ENCODE results near the gene SSH2.
A peak's percentile ranks its signal among the peaks of the same experiment; 100 is the strongest.

Gene SSH2

DNA sequence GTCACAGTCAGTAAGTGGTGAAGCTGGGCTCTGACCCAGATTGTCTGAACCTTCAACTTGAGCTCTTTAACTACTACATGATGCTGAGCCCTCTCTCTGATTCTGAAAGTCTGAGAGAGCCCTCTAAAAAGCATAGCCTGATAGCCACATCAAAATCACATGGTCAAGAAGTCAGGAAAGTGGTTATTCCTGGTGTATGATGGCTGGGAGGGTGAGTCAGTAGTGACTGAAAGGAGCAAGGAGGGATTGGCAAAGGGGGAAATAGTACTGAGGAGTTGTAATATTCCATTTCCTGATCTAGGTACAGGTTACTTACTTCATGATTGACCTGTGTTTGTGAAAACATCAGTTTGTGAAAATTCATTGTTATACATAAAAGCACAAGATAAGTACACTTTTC is 89.1 kb downstream of the SSH2 start:
- DNase-seq (ENCODE audit: low read depth, low spot score), result no peak
- H3K27ac ChIP-seq, result peak overlapping the region; percentile 16

DNA sequence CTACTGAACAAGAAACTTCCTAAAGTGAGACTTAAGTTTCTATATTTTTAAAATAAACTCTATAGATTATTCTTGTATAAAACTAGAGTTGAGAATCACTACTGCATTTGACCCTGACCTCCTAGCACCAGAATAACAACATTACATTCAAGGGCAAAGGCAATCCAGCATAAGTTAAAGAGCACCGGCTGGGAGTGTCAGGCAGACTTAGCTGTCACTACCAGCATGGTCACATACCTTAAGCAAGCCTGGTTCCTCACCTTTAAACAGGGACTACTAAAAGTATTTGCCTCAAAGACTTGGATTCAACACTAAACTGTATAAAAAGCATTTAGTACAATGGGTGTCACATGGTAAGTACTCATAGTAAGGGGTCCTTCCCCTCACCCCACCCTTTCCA is 90.4 kb downstream of the SSH2 start:
- H3K27ac ChIP-seq, result no peak overlapping the region
- no peak for DNase-seq (ENCODE audit: low read depth, low spot score)

DNA sequence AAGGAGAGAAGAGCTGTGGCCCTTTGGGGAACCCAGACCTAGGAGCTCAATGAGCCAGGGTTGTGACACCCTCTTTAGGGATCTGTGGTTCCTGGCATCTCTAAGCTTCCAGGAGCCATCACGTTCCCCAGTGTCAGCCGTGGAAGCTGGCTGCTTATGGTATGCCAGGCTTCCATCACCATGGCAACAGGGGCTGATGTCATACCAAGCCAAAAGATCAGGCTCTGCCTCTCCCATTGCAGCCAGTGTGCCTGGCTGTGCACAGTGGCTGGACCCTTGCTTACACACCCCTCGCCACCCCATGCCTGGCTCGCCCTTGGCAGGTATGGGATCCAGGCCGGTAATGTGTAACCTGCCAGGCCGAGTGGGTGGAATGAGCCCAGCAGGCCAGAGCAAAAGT is 91.1 kb downstream of the SSH2 start:
- DNase-seq (ENCODE audit: low read depth, low spot score), result no peak
- H3K27ac ChIP-seq, result no peak overlapping the region

DNA sequence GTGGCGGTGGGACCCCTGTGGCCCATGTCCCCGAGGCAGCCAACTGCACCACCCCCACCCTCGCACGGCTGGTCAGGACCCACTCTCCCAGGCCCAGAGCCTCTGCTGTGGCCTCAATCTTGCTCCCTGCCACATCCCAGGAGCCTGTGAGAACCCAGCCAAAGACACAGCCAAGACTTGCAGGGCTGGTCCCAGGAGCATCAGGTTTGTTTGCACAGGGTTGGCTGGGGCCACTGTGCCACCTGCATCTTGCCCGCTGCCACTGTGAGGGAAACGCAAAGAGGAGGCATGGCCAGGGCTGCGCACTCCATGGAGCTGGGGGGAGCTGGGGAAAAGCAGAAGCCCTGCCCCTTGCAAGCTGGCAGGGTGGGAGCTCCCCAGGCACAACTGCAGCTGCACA is 92.5 kb downstream of the SSH2 start:
- no peak overlapping the region for H3K27ac ChIP-seq
- DNase-seq (ENCODE audit: low read depth, low spot score), result no peak

DNA sequence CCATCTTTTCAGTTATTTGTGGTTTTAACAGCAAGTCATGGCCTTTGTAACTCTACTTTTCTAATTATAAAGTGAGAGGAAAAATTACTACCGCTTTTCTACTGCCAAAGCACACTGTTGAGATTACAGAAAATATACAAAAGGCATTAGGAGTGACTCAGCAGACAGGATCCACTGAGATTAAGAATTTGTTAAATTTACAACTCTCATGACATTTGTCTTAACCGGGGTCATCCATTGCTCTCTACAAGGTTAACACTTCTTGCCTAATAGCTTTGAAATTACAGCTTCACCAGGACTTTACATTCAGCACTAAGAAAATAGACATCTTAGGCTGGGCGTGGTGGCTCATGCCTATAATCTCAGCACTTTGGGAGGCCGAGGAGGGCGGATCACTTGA is 93.4 kb downstream of the SSH2 start:
- no peak overlapping the region for H3K27ac ChIP-seq

DNA sequence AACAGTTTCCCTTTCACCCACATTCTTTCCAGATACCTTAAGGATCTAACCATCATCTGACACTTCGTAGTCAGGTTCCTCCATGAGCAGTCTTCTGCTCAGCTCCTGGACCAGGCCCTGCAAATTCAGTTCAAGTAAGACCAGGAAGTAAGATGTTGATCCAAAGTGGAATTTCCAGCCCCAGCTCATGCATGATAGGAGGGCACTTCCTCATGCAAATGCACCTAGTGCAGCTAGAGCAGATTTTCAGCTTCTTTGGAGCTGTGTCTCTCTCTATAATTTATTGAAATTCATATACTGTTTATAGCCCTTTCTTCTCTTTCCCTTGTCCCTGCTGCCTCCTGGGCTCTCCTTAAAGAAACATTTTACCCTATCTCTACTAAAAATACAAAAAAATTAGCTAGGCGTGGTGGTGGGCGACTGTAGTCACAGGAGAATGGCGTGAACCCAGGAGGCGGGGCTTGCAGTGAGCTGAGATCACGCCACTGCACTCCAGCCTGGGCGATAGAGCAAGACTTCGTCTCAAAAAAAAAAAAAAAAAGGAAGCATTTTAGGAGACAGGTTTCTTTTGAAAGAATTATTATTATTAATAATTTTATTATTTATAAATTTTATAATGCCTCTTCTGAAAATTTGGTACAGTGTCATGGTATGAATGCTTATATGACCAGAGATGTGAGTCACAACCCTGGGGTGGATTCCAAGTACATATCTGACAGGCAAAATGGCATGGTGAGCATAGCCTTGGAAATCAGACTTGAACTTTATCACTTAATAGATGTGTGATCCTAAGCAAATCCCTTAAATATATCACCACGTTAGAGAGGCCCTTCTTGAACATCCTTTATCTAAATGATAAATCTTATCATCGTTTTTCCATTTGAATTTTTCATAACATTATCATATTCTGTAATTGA is 94.3 kb downstream of the SSH2 start:
- no peak overlapping the region for H3K27ac ChIP-seq
- no peak for DNase-seq (ENCODE audit: low read depth, low spot score)

More for the DNA sequence above, 93.4 kb downstream of the SSH2 start:
- DNase-seq (ENCODE audit: low read depth, low spot score), result no peak

DNA sequence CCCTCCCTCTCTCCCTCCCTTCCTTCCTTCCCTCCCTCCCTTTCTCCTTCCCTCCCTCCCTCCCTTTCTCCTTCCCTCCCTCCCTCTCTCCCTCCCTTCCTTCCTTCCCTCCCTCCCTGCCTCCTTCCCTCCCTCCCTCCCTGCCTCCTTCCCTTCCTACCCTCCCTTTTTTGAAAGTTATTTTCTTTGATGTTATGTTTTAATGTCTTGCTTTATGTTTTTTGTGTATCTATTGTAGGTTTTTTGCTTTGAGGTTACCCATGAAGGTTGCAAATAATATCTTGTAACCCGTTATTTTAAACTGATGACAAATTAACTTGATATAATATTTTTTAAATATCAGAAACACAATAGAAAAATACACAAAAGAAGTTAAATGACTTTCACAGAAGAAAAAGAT is 96.2 kb downstream of the SSH2 start:
- no peak for DNase-seq (ENCODE audit: low read depth, low spot score)
- no peak overlapping the region for H3K27ac ChIP-seq

DNA sequence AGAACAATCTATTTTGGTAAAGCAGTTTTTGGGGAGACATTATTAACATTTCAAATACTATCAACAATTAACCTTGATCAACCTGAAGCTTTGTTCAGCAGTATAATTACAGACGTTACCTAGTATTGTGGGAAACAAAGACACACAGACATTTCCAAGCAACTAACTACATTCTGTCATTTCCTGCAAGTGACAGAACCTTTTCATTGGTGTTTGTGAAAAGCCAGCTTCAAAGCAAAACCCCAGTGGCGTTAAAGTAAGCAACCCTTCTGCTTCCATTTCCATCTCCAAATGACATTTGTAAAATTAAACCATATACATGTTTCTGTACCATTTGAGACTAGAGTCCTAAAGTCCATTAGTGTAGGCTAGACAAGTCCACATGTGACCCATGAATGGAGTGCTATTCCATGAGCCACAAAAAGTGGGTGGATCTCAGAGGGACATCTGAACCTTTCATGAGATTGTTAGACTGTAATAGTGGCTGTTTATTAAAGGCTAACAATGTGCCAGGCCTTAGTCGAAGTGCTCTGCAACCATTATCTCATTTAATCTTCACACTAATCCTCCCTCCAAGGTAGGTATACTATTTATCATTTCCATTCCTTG is 101.2 kb downstream of the SSH2 start:
- no peak for DNase-seq (ENCODE audit: low read depth, low spot score)
- no peak overlapping the region for H3K27ac ChIP-seq

DNA sequence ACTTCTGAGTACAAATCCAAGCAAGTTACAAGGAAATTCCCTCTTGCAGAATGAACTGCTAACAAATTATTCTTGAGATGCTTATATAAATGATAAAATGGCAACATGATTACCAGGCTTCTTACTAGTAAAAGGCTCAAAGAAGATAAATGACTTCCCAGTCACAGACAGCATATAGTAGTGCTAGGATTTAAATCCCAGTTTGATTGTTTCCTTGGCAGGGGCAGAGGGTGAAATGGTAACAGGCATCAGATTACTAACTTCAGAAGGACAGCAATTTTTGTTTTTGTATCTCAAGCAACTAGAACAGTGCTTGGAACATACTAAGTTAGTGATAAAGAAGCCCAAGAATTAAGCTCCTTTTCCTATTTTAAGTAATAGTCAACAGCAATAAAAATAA is 102.8 kb downstream of the SSH2 start:
- H3K27ac ChIP-seq, result no peak overlapping the region
- DNase-seq (ENCODE audit: low read depth, low spot score), result no peak

DNA sequence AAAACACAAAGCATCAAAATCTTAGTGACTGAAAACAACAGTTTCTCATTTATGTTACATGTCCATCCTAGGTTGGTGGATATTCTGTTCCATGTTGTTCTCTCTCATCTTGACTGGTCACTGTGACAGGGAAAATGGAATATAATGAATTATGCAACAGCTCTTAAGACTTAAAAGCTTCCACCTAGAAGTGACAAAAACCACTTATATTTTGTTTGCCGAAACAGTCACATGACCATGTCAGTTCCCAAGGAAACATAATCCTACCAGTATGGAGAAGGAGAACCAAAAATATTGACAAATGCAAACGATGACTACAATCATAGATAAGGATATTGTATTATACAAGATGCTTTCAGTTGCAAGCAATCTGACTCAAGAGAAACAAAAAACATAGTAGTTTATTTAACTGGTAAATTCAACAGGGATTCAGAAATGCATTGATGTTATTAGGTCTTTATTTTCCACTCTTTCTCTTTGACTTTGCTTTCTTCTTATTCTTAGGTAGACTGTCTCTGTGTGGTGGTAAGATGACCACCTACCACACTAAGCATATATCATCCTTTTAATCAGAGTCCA is 103.8 kb downstream of the SSH2 start:
- DNase-seq (ENCODE audit: low read depth, low spot score), result no peak
- no peak overlapping the region for H3K27ac ChIP-seq

DNA sequence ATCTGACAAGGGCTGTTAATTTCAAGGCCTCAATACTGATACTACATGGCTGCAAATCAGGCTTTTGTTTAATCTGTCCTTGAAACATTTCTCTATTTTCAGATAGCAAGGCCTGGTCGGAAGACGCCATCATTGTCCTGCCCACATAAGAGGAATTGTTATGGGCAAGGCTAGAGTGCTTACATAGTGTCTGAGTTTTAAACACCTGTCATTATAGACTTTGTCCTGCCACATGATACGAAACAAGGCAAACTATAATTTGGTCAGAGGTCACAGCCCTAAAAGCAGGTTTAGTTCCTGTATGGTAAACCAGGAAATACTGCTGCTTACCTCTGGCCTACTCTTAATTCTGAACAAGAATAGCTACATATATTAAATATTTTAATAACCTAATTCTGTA is 104.4 kb downstream of the SSH2 start:
- DNase-seq (ENCODE audit: low read depth, low spot score), result no peak
- no peak overlapping the region for H3K27ac ChIP-seq

DNA sequence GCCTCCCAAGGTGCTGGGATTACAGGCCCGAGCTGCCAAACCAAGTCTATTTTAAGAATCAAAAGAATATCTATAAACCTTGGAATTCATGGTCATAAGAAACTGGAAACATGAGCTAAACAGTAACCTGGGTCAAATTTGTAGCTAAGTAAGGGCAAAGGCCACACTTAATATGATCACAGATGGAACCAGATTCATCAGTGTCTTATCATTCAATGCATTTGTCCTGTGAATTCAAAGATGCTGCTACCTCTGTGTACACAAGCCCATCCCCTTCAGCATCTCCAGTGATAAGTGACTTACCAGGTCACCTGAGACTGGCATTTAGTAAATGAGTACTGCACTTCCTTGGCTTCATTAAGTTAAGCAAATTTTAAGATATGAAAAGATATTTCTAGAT is 108.1 kb downstream of the SSH2 start:
- no peak overlapping the region for H3K27ac ChIP-seq
- no peak for DNase-seq (ENCODE audit: low read depth, low spot score)

DNA sequence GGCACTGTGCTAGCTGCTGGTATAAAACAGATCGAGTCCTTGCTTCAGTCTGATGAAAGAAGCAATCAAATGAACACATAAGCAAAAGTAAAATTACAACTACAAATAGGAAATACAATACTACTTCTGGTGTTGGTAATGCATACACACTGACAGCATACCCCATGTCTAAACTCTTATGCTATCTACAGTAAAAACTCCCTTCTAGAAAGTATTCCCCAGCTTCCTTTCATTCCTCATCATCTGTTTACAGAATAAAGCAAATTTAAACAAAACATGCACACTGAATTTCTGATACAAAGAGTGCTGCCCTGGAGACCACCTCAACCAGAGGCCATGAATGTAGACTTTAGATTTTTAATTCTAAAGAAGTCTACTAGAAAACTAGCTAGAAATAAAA is 109.6 kb downstream of the SSH2 start:
- no peak for DNase-seq (ENCODE audit: low read depth, low spot score)
- H3K27ac ChIP-seq, result no peak overlapping the region

DNA sequence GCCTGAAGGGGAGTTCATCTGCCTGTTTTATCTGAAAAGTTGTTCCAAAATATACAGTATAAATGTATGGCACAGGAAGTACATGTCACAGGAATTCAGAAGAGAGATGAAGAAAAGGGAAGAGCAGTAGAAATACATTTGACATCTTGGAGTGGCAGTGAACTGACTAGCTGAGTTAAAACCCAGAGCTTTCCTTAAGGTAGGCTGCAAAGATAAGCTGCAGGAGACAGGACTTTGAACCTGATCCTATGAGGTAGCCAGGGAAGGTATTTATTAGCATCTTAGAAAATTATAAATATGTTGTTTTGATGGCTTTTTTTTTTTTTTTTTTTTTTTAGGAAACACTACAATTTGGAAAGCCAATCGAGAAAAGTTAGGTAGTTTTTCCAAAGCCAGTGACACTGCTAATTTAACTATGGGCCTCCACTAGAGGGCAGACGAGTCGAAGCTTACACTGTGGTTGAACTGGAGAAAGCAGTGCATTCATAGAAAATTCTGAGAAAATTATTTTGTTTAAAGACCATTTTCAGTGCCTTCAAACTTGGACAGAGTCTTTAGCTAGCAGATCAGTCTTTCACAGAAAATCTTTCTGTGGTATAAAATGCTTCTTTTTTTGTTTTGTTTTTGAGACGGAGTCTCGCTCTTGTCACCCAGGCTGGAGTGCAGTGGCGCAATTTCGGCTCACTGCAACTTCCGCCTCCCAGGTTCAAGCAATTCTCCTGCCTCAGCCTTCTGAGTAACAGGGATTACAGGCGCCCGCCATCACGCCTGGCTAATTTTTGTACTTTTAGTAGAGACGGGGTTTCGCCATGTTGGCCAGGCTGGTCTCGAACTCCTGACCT is 122.3 kb downstream of the SSH2 start:
- peak overlapping the region; percentile 24 for H3K27ac ChIP-seq
- no peak for DNase-seq (ENCODE audit: low read depth, low spot score)

DNA sequence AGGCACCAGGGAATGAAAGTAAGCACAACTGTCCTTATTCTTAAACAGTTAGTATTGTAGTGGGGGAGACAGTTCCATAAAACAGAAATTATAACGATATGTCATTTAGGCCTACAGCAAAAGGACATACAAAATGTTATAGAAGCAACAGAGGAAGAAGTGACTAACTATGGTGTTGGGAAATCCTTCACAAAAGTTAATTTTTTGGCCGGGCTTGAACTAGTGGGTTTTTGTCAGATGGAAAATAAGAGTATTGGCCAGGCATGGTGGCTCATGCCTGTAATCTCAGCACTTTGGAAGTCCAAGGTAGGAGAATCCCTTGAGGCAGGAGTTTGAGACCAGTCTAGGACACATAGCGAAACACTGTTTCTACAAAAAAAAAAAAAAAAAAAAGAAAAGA is 127.8 kb downstream of the SSH2 start:
- no peak for DNase-seq (ENCODE audit: low read depth, low spot score)
- H3K27ac ChIP-seq, result no peak overlapping the region

DNA sequence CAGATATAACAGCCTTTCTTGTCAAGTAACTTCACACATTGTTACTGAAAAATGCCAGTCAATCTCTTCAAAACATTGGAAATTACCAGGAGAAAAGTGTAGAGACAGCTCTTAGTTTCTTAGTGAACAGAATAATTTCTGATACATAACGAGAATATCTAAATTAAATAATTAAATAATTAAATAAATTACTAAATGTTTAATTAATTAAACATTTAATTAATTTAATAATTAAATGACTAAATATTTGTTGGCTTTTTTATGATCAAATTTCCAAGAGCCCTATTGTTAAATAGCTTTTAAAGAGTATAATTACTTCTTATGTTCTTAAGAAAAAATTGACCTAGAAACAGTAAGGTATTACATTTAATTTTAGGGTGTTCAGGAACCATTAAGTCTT is 129.6 kb downstream of the SSH2 start:
- H3K27ac ChIP-seq, result no peak overlapping the region
- DNase-seq (ENCODE audit: low read depth, low spot score), result no peak

DNA sequence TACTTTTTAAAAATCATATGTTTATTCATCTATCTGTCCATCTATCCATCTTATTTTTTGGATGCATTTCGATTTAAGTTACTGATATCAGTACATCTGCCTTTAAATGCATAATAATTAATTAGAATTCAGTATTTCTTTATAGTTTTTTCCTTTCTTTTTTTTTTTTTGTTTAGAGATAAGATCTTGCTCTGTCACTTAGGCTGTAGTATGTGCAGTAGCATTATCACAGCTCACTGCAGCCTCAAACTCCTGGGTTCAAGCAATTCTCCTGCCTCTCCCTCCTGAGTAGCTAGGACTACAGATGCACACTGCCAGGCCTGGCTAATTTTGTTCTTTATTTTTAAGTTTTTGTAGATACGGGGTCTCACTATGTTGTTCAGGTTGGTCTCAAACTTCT is 133.4 kb downstream of the SSH2 start:
- DNase-seq (ENCODE audit: low read depth, low spot score), result no peak
- H3K27ac ChIP-seq, result no peak overlapping the region

DNA sequence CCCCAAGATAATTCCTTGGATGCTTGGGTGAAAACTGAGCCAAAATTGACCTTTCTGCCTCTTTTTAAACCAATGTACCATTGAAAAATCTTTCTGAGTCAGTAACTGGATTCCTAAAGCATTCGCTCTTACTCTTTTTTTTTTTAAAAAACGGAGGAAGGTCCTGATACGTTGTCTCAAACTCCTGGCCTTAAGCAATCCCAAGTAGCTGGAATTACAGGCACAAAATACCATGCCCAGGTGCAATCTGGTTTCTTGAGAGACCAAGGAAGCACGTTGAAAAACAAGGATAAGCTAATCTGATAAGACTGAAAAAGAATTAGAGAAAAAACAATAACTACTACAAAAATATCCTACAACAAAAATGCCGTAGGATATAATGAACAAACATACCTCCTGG is 136.5 kb downstream of the SSH2 start:
- DNase-seq (ENCODE audit: low read depth, low spot score), result no peak
- no peak overlapping the region for H3K27ac ChIP-seq

DNA sequence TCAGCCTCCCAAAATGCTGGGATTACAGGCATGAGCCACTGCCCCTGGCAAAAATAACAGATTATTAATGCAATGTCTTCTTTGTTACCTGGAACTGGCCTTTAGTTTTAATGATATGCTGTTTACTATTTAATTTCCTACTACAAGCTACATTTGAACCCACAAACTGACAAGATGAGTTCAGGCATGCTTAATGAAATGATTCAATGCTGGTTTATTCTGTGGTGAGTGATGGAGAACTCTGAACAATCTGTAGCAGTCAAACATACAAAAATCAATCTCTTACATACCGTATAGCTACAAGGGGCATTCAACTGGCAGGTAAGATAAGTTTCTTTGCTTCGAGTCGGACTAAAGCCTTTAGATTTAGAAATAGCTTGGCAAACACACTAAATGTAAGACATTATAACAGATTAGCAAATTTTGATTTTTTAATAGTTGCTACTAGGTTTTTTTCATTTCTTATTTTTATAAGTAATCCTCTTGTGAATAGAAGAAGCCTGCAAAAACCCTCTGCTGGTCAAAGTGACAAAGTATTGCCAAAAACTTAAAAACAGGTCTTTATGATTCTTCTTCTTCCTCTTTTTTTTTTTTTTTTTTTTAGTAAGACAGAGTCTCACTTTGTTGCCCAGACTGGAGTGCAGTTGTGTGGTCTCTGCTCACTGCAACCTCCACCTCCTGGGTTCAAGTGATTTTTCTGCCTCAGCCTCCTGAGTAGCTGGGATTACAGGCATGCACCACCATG is 138.5 kb downstream of the SSH2 start:
- DNase-seq (ENCODE audit: low read depth, low spot score), result no peak

More for the DNA sequence above, 138.5 kb downstream of the SSH2 start:
- peak overlapping the region; percentile 5 for H3K27ac ChIP-seq

Measured in epithelial cell of prostate (primary cell).